K562 (cell line): ENCODE results near the gene CHRNA9. TPM values are rescaled to one million over a fixed set of nuclear protein-coding genes. Genes with fewer than 3 reads are reported as not detected.
A peak's percentile ranks its signal among the peaks of the same experiment; 100 is the strongest.

Experiments used
- ARID3A ChIP-seq: IDR thresholded peaks from 2 replicates; pipeline ENCODE4 v1.6.1; 2012; ENCODE audit warnings: low read depth, low read length, improper control_type of control experiment, borderline replicate concordance
- BCL6 ChIP-seq: fragments of 250-450 bp; sonication (Bioruptor Pico); IDR thresholded peaks from 2 replicates; pipeline ENCODE4 v1.4.0; 2020
- CC2D1A ChIP-seq: fragments of 450-650 bp; IDR thresholded peaks from 2 replicates; pipeline ENCODE4 v1.6.1; 2017; ENCODE audit warnings: mild to moderate bottlenecking
- CEBPG ChIP-seq, 3 experiments: fragments of 200-800 bp in 1 of 3; sonication (Bioruptor generic) in 1 of 3; sonication (generic) in 1 of 3; formaldehyde crosslinking in 1 of 3; IDR thresholded peaks in 2 of 3; conservative IDR thresholded peaks in 1 of 3; 2 replicates each; pipeline versions ENCODE4 v1.6.1 to v1.8.0; 2016 to 2022; ENCODE audit warnings: missing compliant biosample characterization in 2 of 3, missing genetic modification characterization in 2 of 3, mild to moderate bottlenecking in 1 of 3, missing genetic modification reagents in 1 of 3
- E2F1 ChIP-seq: sonication (generic); formaldehyde crosslinking; IDR thresholded peaks from 2 replicates; pipeline ENCODE4 v1.8.1; 2023; ENCODE audit warnings: mild to moderate bottlenecking, missing genetic modification reagents, moderate library complexity
- EGR1 ChIP-seq: fragments of 450-650 bp; conservative IDR thresholded peaks from 2 replicates; pipeline ENCODE4 v1.6.1; 2017; ENCODE audit warnings: mild to moderate bottlenecking
- HOMEZ ChIP-seq: fragments of 250-450 bp; sonication (Bioruptor Pico); IDR thresholded peaks from 2 replicates; pipeline ENCODE4 v1.4.0; 2020; ENCODE audit warnings: mild to moderate bottlenecking, moderate library complexity
- RBM15 ChIP-seq: fragments of 200-400 bp; formaldehyde crosslinking; IDR thresholded peaks from 2 replicates; pipeline ENCODE4 v1.6.1; 2018; ENCODE audit warnings: mild to moderate bottlenecking, low read length, moderate library complexity; ENCODE audit not compliant: insufficient read depth
- RBM39 ChIP-seq: fragments of 200-400 bp; formaldehyde crosslinking; optimal IDR thresholded peaks from 2 replicates; pipeline ENCODE3; 2018; ENCODE audit warnings: low read depth, low read length
- TCFL5 ChIP-seq: fragments of 250-450 bp; sonication (Bioruptor Pico); conservative IDR thresholded peaks from 2 replicates; pipeline ENCODE4 v1.6.1; 2021; ENCODE audit warnings: mild to moderate bottlenecking, moderate library complexity, matching md5 sums
- TOE1 ChIP-seq, 2 experiments: fragments of 450-650 bp in 1 of 2; sonication (generic) in 1 of 2; formaldehyde crosslinking in 1 of 2; IDR thresholded peaks; 2 replicates each; pipeline versions ENCODE4 v1.7.1 to v1.8.0; 2016 to 2022; ENCODE audit warnings: borderline replicate concordance in 2 of 2, mild to moderate bottlenecking in 2 of 2, antibody characterized with exemption in 1 of 2, inconsistent platforms in 1 of 2, low read depth in 1 of 2, missing genetic modification reagents in 1 of 2, moderate library complexity in 1 of 2
- ZBTB26 ChIP-seq: fragments of 450-650 bp; formaldehyde crosslinking; IDR thresholded peaks from 2 replicates; pipeline ENCODE4 v1.4.0; 2022; ENCODE audit warnings: missing genetic modification characterization
- ZMIZ1 ChIP-seq, 2 experiments: fragments of 150-350 bp in 1 of 2; IDR thresholded peaks; 2 replicates each; pipeline ENCODE4 v1.6.1; 2012 to 2016; ENCODE audit warnings: low read depth in 2 of 2, low read length in 2 of 2, mild to moderate bottlenecking in 1 of 2, moderate library complexity in 1 of 2
- ZNF165 ChIP-seq: fragments of 250-450 bp; sonication (Bioruptor Pico); IDR thresholded peaks from 2 replicates; pipeline ENCODE4 v1.4.0; 2020; ENCODE audit warnings: borderline replicate concordance
- ZNF668 ChIP-seq: fragments of 250-450 bp; sonication (Bioruptor Pico); IDR thresholded peaks from 2 replicates; pipeline ENCODE4 v1.8.0; 2022; ENCODE audit warnings: mild to moderate bottlenecking, inconsistent platforms
- ZSCAN32 ChIP-seq: fragments of 450-650 bp; formaldehyde crosslinking; IDR thresholded peaks from 2 replicates; pipeline ENCODE4 v1.4.0; 2020; ENCODE audit warnings: mild to moderate bottlenecking, moderate library complexity
- polyA plus RNA-seq, 8 experiments: library from polyadenylated mRNA; depleted of rRNA in 4 of 8; stranded (reverse) in 5 of 8; unstranded in 3 of 8; fragments of >200 nt; fragmentation: Nextera tagmentation in 2 of 8; fragmentation: Illumina TruSeq in 1 of 8; extraction: Ambion mirVana in 2 of 8; extraction: Trizol in 1 of 8; gene quantifications; 2 replicates each; pipeline versions ENCODE4 v1.2.1 to v1.2.3, GENCODE V29; 2011 to 2014; ENCODE audit warnings: inconsistent platforms in 1 of 8, missing spikeins in 1 of 8
- total RNA-seq, 7 experiments: library from RNA; depleted of rRNA in 6 of 7; stranded (reverse); fragments of >200 nt in 6 of 7; fragmentation: Illumina TruSeq in 2 of 7; extraction: Trizol in 2 of 7; gene quantifications; 2 replicates each; pipeline versions ENCODE4 v1.2.1 to v1.2.3, GENCODE V29; 2011 to 2021; ENCODE audit warnings: low replicate concordance in 1 of 7

The CHRNA9 gene
- total and polyA plus RNA-seq, 9 of the 15 experiments (the other 6 are each of a cell fraction or from before 2014, with no cell fraction given) = not detected

- TF ChIP-seq ZBTB26 (CRISPR knock-in tag) = 0 out of 2 replicates have a peak, but pooled peaks have one; percentile 5
- TF ChIP-seq RBM15 = no peak
- no peak for TF ChIP-seq ARID3A
- TF ChIP-seq ZSCAN32 (CRISPR knock-in tag) = peak; percentile 22; the same call in 1 of the 2 replicates
- no peak for TF ChIP-seq CC2D1A
- TF ChIP-seq ZNF668 (CRISPR knock-in tag) = no peak
- TF ChIP-seq ZMIZ1 (IDR thresholded peaks at IDR 0.05; ENCODE audit: low read depth in 2 of 2, low read length in 2 of 2) = 0 out of 4 replicates have a peak, but pooled peaks of 1 of the 2 experiments have one; percentile 57
- TF ChIP-seq TOE1 (IDR thresholded peaks at IDR 0.05; ENCODE audit: borderline replicate concordance) = peak; percentile 98
- no peak for TF ChIP-seq TOE1 (CRISPR knock-in tag; IDR thresholded peaks at IDR 0.05; ENCODE audit: borderline replicate concordance, low read depth)
- no peak for TF ChIP-seq TCFL5 (CRISPR knock-in tag)
- TF ChIP-seq RBM39 = no peak
- peak; percentile 96 for TF ChIP-seq CEBPG (CRISPR knock-in tag; IDR thresholded peaks at IDR 0.05)
- peak; percentile 97 to 99 for TF ChIP-seq CEBPG (tag; conservative IDR thresholded peaks at IDR 0.05 in 1 of 2, IDR thresholded peaks at IDR 0.05 in 1 of 2)
- TF ChIP-seq BCL6 = no peak
- no peak for TF ChIP-seq ZNF165
- no peak for TF ChIP-seq EGR1
- no peak for TF ChIP-seq HOMEZ (CRISPR knock-in tag)
- no peak for TF ChIP-seq E2F1 (CRISPR knock-in tag)
Observed at GRCh38 chr4:40292313-40292759, 42.8 kb upstream of the CHRNA9 start (continued).
